A549 treated with CpdA at 1 μM for 4 hours (cell line): Measurements from ENCODE around the gene CAMSAP1. TPM values are rescaled to one million over a fixed set of nuclear protein-coding genes. Genes with fewer than 3 reads are reported as not detected.

Experiments used
- total RNA-seq: library from RNA; stranded (reverse); fragments of 200-300 nt; extraction: Qiagen RNA extraction; gene quantifications from 5 replicates; pipeline ENCODE4 v1.2.3, GENCODE V29; 2022; ENCODE audit warnings: low read depth

CAMSAP1 gene
- total RNA-seq, result 18.2 to 25.2 TPM (median 20.2 TPM) in 5 replicates

GRCh38 chr9:135907431-135908092, at the start of gene CAMSAP1:
TSS of gene CAMSAP1 (minus strand) at chr9:135907546. CDS start at chr9:135907159, 387 bp downstream.

Other genes starting within 250 kb of the CAMSAP1 start
- gene LCN9, start 244.2 kb downstream of the CAMSAP1 start, total RNA-seq, result not detected in 5 replicates
- 0.07 to 0.09 TPM in 2 of 5 replicates, not detected in the others for gene SOHLH1, start 208.1 kb downstream of the CAMSAP1 start, total RNA-seq
- not detected in 5 replicates for gene KCNT1, start 205.4 kb downstream of the CAMSAP1 start, total RNA-seq
- gene UBAC1, start 53.8 kb upstream of the CAMSAP1 start, total RNA-seq, result 27.2 to 39.0 TPM (median 35.8 TPM) in 5 replicates
- 21.9 to 30.8 TPM (median 28.7 TPM) in 5 replicates for gene NACC2, start 187.7 kb upstream of the CAMSAP1 start, total RNA-seq
- gene TMEM250, start 211.3 kb upstream of the CAMSAP1 start, total RNA-seq, result 30.0 to 49.2 TPM (median 47.0 TPM) in 5 replicates